DMS153 treated with DMSO at 0.1 percent for 48 hours (cell line): ENCODE measurements around the gene OTUD4.
"Not testable (repeated sequence)": the region's sequence is repeated elsewhere in the genome, so short reads cannot be mapped to it uniquely, and the experiment has no call there.

Experiments
- DNase-seq: peaks from one replicate; lab custom pipeline; 2025; ENCODE audit not compliant: unreplicated experiment; lab: John Stamatoyannopoulos, UW

The OTUD4 gene, protein sequence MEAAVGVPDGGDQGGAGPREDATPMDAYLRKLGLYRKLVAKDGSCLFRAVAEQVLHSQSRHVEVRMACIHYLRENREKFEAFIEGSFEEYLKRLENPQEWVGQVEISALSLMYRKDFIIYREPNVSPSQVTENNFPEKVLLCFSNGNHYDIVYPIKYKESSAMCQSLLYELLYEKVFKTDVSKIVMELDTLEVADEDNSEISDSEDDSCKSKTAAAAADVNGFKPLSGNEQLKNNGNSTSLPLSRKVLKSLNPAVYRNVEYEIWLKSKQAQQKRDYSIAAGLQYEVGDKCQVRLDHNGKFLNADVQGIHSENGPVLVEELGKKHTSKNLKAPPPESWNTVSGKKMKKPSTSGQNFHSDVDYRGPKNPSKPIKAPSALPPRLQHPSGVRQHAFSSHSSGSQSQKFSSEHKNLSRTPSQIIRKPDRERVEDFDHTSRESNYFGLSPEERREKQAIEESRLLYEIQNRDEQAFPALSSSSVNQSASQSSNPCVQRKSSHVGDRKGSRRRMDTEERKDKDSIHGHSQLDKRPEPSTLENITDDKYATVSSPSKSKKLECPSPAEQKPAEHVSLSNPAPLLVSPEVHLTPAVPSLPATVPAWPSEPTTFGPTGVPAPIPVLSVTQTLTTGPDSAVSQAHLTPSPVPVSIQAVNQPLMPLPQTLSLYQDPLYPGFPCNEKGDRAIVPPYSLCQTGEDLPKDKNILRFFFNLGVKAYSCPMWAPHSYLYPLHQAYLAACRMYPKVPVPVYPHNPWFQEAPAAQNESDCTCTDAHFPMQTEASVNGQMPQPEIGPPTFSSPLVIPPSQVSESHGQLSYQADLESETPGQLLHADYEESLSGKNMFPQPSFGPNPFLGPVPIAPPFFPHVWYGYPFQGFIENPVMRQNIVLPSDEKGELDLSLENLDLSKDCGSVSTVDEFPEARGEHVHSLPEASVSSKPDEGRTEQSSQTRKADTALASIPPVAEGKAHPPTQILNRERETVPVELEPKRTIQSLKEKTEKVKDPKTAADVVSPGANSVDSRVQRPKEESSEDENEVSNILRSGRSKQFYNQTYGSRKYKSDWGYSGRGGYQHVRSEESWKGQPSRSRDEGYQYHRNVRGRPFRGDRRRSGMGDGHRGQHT

DNA sequence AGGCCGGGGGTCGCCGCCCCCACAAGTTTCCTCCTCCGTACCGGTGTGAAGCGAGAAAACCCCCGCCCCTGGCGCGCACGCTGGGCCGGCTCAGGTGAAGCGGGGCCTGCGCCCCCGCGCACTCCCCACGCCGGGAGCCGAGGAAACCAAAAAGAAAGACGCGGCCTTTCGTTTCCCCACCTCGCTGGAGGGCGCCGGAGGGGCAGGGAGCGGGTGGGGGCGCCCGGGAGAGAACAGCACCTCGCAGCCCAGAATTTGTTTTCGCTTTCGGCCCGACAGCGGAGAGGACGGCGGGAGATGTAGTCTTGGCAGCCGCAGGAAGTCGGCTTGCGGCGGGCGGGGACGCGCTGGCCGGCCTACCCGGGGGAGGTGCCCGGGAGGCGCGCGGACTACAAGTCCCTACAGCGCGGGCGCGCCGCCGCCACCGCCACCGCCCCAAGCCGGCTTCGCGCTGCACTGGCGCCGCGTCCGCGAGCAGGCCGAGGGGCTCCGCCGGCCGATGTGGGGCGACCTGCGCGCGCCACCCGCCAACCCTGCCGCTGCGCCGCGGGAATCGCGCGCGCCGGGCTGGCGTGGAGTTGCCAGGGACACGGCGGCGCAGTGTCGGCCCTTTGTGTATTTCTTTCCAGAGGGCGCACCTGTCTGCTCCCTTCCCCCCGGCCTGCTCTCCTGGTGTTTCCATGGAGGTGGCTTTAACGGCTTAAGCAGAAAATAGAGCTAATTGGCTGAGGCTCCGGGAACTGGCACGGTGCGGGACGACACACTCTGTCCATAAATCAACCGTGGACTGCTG, at the start of gene OTUD4:
OTUD4 (minus strand) TSS at position 292 of the 793 bp plus-strand sequence. CDS start 616 bp downstream, outside the sequence.
- DNase-seq = peak; percentile 90

DNA sequence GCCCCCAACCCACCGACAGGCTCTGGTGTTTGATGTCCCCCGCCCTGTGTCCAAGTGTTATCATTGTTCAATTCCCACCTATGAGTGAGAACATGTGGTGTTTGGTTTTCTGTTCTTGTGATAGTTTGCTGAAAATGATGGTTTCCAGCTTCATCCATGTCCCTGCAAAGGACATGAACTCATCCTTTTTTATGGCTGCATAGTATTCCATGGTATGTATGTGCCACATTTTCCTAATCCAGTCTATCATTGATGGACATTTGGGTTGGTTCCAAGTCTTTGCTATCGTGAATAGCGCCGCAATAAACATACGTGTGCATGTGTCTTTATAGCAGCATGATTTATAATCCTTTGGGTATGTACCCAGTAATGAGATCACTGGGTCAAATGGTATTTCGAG, 42.8 kb upstream of the OTUD4 start:
- DNase-seq = not testable (repeated sequence)

DNA sequence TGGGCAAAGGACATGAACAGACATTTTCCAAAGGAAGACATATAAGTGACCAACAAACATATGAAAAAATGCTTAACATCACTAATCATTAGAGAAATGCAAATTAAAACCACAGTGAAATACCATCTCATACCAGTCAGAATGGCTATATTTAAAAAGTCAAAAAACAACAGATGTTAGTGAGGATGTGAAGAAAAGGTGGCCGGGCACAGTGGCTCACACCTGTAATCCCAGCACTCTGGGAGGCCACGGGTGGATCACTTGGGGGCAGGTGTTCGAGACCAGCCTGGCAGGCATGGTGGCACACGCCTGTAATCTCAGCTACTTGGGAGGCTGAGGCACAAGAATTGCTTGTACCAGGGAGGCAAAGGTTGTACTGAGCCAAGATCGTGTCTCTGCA, 41.1 kb upstream of the OTUD4 start:
- not testable (repeated sequence) for DNase-seq

DNA sequence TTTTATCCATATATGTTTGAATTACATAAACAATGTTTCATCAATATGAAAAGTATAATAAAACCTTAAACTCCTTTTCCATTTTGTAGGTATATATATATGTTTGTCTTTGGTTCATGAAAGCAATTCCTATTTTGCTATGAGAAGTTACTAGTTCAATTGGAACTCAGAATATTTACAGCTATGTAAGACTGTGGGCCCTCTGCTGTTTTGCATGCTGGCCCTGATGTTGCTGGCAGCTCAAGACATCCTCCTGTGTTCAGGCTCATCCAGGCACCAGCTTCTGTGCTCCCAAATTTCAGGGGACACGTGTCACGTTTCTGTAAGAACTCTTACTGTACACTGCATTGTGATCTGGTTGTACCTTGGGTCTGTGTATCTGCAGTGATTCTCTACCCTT, 38.7 kb upstream of the OTUD4 start:
- DNase-seq = no peak

DNA sequence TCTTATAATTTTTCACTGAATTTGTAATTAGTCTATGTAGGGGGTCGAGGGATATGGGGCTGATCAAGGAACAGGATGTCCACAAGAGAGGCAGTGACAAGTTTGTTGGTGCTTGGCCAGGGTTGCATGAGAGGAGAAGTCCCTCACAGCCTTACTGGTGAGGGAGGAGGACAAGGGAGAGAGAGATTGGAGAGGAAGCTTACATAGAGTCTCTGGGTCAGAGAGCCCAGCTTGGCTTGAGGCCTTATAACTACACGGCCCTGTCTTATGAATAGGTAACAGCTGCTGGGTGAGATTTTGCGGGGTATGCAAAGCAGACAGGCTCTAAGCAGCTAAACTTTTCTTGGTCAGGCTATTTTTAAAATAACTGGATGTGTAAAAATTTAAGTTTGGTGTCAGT, 37.9 kb upstream of the OTUD4 start:
- DNase-seq = no peak

DNA sequence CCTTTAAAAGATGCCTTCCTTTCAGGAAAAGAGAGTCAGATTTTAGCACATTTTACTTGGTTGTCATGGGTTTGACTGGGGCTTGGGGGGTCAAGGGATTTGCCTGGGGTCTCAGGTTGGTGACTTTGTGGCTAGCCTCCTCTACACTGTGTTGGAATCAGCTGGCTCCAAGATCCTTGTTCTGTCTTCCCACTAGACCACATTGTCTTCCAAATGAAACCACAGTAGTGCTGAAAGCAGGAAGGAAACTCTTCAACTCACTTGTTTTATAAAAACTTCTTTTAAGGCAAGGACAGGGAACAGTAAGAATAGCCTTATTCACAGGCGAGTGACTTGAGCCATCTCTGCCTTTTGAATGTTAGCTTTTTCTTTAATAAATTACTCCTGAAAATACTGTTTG, 37.0 kb upstream of the OTUD4 start:
- DNase-seq = no peak

DNA sequence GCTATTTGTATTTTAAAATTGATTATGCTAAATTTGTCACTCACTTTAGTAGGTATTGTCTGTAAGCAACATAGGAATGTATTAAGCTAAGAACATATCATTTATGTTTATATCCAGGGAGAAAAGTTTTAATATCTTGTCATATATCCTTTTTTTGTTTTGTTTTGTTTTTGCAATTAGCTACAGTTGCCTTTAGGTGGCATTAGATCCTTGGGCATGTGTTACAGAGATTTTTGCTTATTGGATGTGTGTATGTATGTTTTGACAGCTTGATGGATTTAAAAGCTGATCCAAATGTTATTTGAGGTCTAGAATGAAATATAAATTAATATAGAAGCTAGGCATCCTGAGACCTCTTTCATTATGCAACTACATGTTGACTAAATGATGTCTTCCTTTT, 36.1 kb upstream of the OTUD4 start:
- peak; percentile 1 for DNase-seq

DNA sequence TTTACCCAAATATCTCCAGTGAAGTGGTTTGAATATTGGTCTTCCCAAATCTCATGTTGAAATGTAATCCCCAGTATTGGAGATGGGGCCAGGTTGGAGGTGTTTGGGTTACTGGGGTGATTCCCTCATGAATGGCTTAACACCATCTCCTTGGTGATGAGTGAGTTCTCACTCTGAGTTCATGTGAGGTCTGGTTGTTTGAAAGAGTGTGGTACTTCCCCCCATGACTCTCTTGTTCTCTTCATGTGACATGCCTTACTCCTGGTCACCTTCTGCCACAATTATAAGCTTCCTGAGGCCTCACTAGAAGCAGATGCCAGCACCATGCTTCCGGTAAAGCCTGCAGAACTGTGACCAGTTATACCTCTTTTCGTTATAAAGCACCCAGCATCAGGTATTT, 32.9 kb upstream of the OTUD4 start:
- no peak for DNase-seq

DNA sequence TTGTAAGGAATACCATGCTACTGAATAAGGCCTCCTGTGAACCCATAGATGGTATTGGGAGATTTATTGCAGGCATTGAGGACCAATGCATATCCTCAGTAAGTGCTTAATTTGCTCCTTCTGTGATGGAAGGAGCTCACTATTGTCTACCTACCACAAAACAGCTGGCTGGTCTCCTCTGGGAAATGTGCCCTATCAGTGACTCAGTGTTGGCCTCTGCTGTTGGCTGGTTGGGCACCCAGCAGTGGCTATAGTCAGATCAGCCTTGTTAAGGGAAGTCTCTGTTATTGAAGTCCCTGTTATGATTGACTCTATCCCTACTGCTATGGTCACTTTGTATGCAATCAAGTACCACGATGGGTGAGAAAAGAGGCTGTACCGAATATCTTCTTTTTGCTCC, 27.5 kb upstream of the OTUD4 start:
- no peak for DNase-seq

DNA sequence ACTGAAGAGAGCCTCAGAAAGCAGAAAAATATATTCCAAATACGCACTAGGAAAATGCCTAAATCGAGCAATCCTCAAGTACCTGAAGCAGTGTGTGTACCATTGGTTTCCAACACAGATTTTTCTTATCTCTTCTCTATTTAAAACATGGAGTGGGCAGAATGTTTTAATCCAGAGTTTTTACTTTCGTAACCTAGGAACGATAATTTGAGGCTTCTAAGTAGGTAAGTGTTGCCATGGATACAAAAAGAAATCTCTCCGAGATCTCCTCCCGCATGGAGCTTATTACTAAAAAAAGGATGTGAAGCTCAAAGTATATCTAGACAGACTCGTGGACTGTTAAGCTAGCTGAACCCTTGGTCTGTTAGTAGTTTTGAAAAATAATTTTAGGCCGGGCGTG, 23.0 kb upstream of the OTUD4 start:
- DNase-seq = no peak

DNA sequence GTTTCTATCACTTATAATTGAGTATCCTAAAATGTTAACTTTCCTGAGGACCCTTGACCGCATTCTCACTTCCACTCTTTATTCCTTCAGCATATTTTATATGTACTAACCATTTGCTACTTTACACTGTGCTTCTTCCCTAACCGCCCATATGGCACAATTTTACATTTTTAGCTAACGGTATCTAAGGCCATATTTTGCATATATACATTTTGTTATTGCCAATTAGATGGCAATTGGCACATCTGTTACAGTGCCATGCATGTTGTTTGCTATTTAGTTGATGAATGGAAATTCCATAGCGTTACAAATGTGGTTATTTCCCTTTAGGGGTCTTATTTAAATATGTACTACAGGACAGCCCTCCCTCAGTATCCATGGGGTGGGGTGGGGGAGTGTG, 20.0 kb upstream of the OTUD4 start:
- DNase-seq = no peak

DNA sequence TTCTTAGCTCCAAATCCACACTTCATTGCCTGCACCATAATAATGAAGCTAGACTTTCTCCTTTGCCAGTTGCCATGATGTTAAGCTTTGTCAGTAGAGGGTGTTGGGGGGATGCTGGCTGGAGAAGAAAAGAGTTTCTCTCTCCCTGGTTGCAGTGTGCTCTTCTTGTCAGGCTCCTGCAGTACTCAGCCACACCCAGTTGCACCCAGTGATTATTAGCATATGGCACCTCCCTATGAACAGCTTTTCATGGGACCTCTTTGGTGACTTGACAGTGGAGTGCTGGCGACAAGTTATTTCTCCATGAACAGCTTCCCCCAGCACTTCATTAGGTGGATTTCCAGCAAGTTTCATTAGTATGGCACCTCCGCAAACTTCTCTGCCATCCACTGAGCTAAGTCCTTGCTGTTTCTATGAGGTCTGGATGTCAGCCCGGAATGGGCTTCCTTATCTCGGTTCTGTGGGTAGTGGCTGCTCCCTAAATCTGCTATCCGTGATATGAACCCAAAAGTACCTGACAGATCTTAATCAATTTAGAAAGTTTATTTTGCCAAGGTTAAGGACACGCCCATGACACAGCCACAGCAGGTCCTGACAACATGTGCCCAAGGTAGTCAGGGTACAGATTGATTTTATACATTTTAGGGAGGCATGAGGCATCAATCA, 18.8 kb upstream of the OTUD4 start:
- DNase-seq = no peak

DNA sequence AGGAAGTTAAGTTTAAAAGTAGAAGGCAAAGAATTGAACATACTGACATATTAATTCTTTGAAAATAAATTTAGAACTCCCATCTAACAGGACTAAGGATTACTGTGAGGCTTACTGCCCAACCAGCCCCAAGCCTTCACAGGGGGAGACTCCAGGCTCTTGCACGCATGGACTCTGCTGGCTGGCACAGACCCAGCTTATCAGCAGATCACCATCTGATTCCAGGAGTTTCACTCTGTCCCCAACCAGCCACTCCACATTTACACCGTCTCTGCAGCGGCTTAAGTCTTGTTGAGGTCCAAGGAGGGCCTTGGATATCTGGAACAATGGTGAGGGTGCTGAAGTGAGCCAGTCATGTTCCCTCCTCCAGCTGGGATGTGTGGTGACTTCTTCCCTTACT, 16.4 kb upstream of the OTUD4 start:
- no peak for DNase-seq

DNA sequence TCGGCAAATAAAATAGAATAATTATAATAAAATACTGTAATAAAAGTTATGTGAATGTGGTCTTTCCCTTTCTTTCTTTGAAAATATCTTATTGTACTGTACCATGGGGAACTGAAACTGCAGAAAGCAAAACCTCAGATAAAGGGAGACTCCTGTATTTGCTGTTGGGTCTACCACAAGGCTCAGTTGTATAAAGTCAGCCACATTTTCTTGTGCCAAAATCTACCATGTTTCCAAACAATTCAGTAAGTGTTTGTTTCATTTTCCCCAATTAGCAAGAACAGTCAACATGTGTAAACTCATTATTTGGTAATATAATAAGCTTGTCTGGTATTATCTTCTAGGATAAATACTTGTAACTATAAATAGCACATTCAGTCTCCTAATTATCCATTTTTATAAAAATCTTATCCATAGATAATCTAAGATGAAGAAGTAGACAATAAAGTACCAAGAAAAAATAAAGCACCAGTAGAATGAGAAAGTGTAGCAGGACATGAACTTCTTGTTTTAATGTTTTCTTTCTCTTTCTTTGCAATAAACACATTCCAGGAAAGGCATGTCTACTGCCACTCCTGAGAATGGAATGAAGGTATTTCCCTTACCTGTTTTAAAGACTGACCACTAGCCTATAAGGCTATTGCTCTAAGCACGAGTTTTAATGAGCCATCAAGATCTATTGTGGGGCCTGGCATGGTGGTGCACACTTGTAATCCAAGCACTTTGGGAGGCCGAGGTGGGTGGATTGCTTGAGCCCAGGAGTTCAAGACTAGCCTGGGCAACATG, 15.0 kb upstream of the OTUD4 start:
- DNase-seq = no peak

DNA sequence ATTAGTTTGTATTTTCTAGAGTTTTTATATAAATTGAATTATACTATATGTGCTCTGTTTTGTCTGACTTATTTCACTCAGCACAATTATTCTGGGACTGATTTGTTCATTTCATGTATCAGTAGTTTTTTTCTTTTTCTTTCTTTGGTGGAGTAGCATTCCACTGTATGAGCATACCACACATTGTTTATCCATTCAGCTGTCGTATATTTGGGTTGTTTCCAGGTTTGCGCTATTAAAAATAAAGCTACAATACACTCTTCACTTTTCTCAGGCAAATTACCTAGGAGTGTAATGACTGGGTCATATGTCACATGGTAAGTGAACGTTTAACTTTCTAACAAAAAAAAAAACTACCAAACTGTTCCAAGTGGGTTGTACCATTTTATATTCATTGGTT, 9.6 kb upstream of the OTUD4 start:
- DNase-seq = no peak

DNA sequence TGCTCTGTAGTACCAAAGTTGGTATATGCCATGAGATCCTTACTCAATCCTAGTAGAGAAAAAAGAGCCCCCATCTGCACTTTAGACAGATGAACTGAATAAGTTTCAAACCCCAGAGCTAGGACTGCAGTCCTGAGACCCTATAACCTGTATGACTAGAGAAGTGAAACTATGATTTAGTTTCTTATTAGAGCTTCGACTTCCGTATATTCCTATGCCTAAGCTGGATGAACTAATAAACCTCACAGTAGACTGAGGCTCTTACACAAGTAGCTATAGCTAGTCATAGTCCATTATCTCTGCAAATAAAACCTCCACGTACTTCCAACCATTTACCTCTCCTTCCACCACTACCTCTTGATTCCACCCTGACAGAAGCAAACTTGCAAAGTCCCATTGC, 6.3 kb upstream of the OTUD4 start:
- no peak for DNase-seq

DNA sequence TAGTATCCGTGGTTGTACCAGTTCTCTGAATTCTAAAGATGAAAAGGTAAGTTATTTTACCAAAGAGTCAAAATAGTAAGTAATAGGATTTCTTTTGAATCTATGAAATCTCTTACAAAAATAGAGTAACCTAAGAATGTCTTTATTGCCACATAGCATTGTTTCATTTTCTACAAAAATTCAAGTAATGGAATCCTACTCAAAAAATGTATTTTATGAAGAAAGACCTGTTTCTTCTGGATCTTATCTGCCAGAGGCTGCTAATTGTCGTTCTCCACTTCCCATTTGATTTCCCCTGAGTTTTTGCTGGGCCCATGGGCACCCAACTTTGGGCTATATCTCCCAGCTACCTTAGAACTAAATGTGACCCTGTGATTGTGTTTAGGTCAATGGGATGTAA, 3.2 kb upstream of the OTUD4 start:
- no peak for DNase-seq

DNA sequence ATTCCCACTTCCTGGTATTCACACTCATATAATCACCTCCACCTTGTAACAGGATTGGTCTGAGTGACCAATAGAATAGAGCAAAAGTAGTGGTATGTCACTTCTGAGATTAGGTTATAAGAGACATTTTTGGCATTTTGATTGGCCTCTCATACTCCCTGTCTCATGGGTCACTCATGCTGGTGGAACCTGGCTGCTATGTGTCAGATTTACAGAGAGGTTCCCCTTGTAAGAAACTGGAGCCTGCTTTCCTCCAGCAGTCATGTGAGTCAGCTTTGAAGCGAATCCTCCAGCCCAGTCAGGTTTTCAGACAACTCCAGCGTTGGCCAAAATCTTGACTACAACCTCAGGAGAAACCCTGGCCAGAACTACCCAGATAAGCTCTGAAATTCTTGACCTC, 2.6 kb upstream of the OTUD4 start:
- DNase-seq = no peak

DNA sequence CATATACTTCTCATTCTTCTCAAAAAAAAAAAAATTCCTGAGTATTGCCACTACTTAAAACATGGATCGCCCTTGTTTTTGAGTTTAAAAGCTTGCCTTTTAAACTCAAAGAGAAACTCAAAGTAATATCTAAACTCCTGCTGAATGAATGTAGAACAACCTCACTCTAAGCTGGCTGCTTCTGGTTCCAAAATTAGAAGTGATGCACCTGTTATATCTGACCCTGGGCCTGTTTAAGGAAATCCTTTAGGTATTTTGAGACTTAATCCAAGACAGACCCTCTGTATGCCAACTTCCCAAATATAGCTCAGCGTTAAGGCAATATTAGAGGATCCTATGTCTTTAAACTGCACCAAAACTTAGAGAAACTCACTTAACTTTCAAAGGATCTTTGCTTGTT, 1.8 kb upstream of the OTUD4 start:
- no peak for DNase-seq

DNA sequence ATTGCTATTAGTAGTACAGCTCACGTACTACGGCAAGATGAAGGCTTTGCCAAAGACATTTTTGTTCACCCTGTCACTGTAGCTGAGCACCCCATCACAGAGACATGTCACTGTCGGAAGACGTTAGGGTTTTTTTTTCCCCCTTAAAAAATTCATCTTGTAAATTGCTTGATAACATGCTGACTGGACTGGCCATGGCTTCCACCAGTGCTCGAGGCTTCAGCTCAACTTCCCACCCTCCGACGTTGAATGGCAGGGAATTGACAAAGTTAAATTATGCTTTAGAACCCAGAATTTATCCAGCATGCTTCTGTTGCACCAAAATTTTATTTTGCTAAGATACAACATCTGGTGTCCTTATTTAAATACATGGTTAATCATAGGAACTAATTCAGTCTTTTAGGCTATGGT, 707 bp upstream of the OTUD4 start:
- no peak for DNase-seq
